Stimulated activated CD8-positive, alpha-beta memory T cell treated with anti-CD3 and anti-CD28 coated beads, Interleukin-12 subunit alpha, Interleukin-12 subunit beta, amount 100 ng/mL, for 24 hours (primary cell): ENCODE measurements around the gene ZBTB1.
A peak's percentile ranks its signal among the peaks of the same experiment; 100 is the strongest.
"Not testable (repeated sequence)": the region's sequence is repeated elsewhere in the genome, so short reads cannot be mapped to it uniquely, and the experiment has no call there.

Experiments
- DNase-seq: peaks from one replicate; pipeline ENCODE4 v3.0.0-alpha.2; 2020; ENCODE audit errors: extremely low read depth

ZBTB1 gene

GRCh38 chr14:64496764-64497163 is 7.8 kb upstream of the ZBTB1 start:
- no peak for DNase-seq

- no peak for DNase-seq
These were observed 4.5 kb upstream of the ZBTB1 start for GRCh38 chr14:64500088-64500487.

GRCh38 chr14:64501411-64502171 is 3.0 kb upstream of the ZBTB1 start:
- DNase-seq: no peak

GRCh38 chr14:64502456-64502855 is 2.1 kb upstream of the ZBTB1 start:
- no peak for DNase-seq

GRCh38 chr14:64502887-64503433 is 1.6 kb upstream of the ZBTB1 start:
- DNase-seq: no peak

- peak; percentile 87 for DNase-seq
These were observed 898 bp upstream of the ZBTB1 start, which contains the start of gene ZBTB25 for GRCh38 chr14:64503434-64504309. Gene ZBTB25 (minus strand): TSS chr14:64503838. CDS start chr14:64490533, 13,305 bp downstream.

- peak; percentile 70 for DNase-seq
These were observed 576 bp downstream of the ZBTB1 start for GRCh38 chr14:64504897-64505794.

GRCh38 chr14:64506721-64507120 is 2.2 kb downstream of the ZBTB1 start:
- no peak for DNase-seq

GRCh38 chr14:64507376-64508156 is 3.0 kb downstream of the ZBTB1 start:
- no peak for DNase-seq

- DNase-seq: no peak
These were observed 3.7 kb downstream of the ZBTB1 start for GRCh38 chr14:64508215-64508776.

- DNase-seq: no peak
These were observed 4.5 kb downstream of the ZBTB1 start for GRCh38 chr14:64509036-64509435.

- DNase-seq: peak; percentile 32
These were observed 6.5 kb downstream of the ZBTB1 start for GRCh38 chr14:64510825-64511671.

- DNase-seq: no peak
These were observed 8.7 kb downstream of the ZBTB1 start for GRCh38 chr14:64513271-64513670.

- no peak for DNase-seq
These were observed 10.5 kb downstream of the ZBTB1 start for GRCh38 chr14:64515053-64515452.

- no peak for DNase-seq
These were observed 12.4 kb downstream of the ZBTB1 start for GRCh38 chr14:64516969-64517368.

- DNase-seq: not testable (repeated sequence)
These were observed 13.1 kb downstream of the ZBTB1 start for GRCh38 chr14:64517667-64518066.

- DNase-seq: no peak
These were observed 13.7 kb downstream of the ZBTB1 start for GRCh38 chr14:64518229-64518628.

- DNase-seq: no peak
These were observed 16.1 kb downstream of the ZBTB1 start for GRCh38 chr14:64520699-64521098.

GRCh38 chr14:64522591-64523355 is 18.2 kb downstream of the ZBTB1 start:
- DNase-seq: no peak
